Measurements from ENCODE around the gene PXDN.
"Not testable (repeated sequence)": the region's sequence is repeated elsewhere in the genome, so short reads cannot be mapped to it uniquely, and the experiment has no call there.

PXDN gene

DNA sequence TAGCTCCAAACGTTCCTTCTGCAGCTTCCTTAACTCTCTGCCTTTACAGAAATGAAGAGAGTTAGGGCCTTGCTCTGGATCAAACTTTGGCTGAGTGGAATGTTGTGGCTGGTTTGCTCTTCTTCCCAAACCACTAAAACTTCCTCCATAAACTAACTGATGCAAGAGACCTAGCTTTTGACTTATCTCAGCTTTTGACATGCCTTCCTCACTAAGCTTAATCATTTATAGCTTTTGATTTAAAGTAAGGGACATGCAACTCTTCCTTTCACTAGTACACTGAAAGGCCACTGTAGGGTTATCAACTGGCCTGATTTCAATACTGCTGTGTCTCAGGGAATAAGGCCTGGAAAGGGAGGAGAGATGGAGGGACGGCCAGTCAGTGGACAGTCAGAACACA lies 8.3 kb downstream of the PXDN start:
- peak overlapping the region; percentile 82 for H3K27ac Mint-ChIP-seq
- H3K36me3 Mint-ChIP-seq (ENCODE audit: low read depth): peaks cover 90% of the 10 kb centered on the region
- DNase-seq: no peak
- peaks cover 79% of the 10 kb centered on the region for H3K9me3 Mint-ChIP-seq
- TF ChIP-seq, protein P1, sequence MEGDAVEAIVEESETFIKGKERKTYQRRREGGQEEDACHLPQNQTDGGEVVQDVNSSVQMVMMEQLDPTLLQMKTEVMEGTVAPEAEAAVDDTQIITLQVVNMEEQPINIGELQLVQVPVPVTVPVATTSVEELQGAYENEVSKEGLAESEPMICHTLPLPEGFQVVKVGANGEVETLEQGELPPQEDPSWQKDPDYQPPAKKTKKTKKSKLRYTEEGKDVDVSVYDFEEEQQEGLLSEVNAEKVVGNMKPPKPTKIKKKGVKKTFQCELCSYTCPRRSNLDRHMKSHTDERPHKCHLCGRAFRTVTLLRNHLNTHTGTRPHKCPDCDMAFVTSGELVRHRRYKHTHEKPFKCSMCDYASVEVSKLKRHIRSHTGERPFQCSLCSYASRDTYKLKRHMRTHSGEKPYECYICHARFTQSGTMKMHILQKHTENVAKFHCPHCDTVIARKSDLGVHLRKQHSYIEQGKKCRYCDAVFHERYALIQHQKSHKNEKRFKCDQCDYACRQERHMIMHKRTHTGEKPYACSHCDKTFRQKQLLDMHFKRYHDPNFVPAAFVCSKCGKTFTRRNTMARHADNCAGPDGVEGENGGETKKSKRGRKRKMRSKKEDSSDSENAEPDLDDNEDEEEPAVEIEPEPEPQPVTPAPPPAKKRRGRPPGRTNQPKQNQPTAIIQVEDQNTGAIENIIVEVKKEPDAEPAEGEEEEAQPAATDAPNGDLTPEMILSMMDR (IDR thresholded peaks at IDR 0.05): no peak
- no peak overlapping the region for H3K4me3 Mint-ChIP-seq
- peaks cover 5% of the 10 kb centered on the region for H3K27me3 Mint-ChIP-seq (ENCODE audit: low read depth, poor library complexity)
- peaks cover 34% of the 10 kb centered on the region for H3K4me1 Mint-ChIP-seq

GRCh38 chr2:1733298-1733697 lies 11.0 kb downstream of the PXDN start:
- H3K9me3 Mint-ChIP-seq: peaks cover 66% of the 10 kb centered on the region
- H3K27ac Mint-ChIP-seq; H3K4me3 Mint-ChIP-seq; H3K27me3 Mint-ChIP-seq (ENCODE audit: low read depth, poor library complexity); DNase-seq: not testable (repeated sequence)
- H3K36me3 Mint-ChIP-seq (ENCODE audit: low read depth): peaks cover 71% of the 10 kb centered on the region
- peaks cover 47% of the 10 kb centered on the region for H3K4me1 Mint-ChIP-seq

DNA sequence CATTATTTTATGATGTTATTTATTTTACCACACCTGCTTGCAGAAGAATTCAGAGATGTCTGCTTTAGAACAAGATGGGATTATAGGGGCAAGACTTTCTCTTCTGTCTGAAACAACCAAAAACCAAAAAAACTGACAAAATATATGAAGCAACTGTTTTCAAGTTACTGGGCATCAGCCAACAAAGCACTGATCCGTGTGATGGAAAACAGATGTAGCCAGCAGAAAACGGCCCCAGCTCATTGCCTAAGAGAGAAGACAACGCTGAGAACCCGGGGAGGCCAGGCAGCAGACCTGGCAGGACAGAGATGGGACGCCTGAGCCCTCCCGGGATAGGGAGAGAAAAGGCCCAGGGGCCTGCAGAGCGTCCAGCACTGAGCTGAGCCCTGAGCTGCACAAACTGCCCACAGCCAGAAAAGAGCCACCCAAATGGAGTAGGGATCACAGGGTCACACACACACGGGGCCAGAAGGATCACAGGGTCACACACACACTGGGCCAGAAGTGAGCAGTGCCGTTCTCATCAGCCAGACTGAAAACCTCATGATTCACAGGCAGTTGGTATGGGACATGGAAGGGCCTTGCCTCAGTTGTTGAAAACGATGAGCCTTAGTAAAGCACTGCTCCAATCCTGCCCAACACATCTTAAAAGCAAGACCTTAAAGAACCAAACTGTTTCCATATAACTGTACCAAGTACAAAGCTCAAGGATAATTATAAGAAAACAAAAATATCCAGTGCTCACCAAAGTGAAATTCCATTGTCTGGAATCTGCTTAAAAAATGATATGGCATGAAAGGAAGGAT lies 12.1 kb downstream of the PXDN start:
- H3K27me3 Mint-ChIP-seq (ENCODE audit: low read depth, poor library complexity): peaks cover 5% of the 10 kb centered on the region
- H3K4me3 Mint-ChIP-seq: peak overlapping the region; percentile 9
- H3K9me3 Mint-ChIP-seq: peaks cover 55% of the 10 kb centered on the region
- H3K36me3 Mint-ChIP-seq (ENCODE audit: low read depth): peaks cover 62% of the 10 kb centered on the region
- DNase-seq: no peak
- TF ChIP-seq, protein P1 (IDR thresholded peaks at IDR 0.05): no peak
- peaks cover 58% of the 10 kb centered on the region for H3K4me1 Mint-ChIP-seq
- peak overlapping the region; percentile 85 for H3K27ac Mint-ChIP-seq

GRCh38 chr2:1731447-1731962 lies 12.8 kb downstream of the PXDN start:
- DNase-seq: no peak
- Mint-ChIP-seq H3K9me3 (peaks cover 48% of the 10 kb centered on the region), H3K4me1 (peaks cover 65% of the 10 kb centered on the region), H3K27ac (peak overlapping the region; percentile 85), H3K36me3 (ENCODE audit: low read depth) (peaks cover 62% of the 10 kb centered on the region), H3K4me3 (peak overlapping the region; percentile 17), H3K27me3 (ENCODE audit: low read depth, poor library complexity) (peaks cover 5% of the 10 kb centered on the region)
- TF ChIP-seq, protein P1 (IDR thresholded peaks at IDR 0.05): no peak

- no peak for DNase-seq
- Mint-ChIP-seq H3K9me3 (peaks cover 36% of the 10 kb centered on the region), H3K4me3 (peak overlapping the region; percentile 65), H3K4me1 (peaks cover 65% of the 10 kb centered on the region), H3K27ac (peak overlapping the region; percentile 95), H3K36me3 (ENCODE audit: low read depth) (peaks cover 49% of the 10 kb centered on the region), H3K27me3 (ENCODE audit: low read depth, poor library complexity) (peaks cover 5% of the 10 kb centered on the region)
- TF ChIP-seq, protein P1 (IDR thresholded peaks at IDR 0.05): no peak
Observed at GRCh38 chr2:1730015-1730927, 14.0 kb downstream of the PXDN start.

- Mint-ChIP-seq H3K27ac (peak overlapping the region; percentile 96), H3K4me3 (peak overlapping the region; percentile 71), H3K4me1 (peaks cover 70% of the 10 kb centered on the region), H3K27me3 (ENCODE audit: low read depth, poor library complexity) (peaks cover 5% of the 10 kb centered on the region), H3K9me3 (peaks cover 25% of the 10 kb centered on the region), H3K36me3 (ENCODE audit: low read depth) (peaks cover 39% of the 10 kb centered on the region)
- TF ChIP-seq, protein P1 (IDR thresholded peaks at IDR 0.05): no peak
- DNase-seq: no peak
Observed at GRCh38 chr2:1729242-1729641, 15.1 kb downstream of the PXDN start.
